Astrocyte of the spinal cord (primary cell): Measurements from ENCODE around the gene SH3RF3.

Experiments used
- DNase-seq: peaks from one replicate; pipeline ENCODE4 v3.0.0; 2011; ENCODE audit warnings: low read depth, low spot score
- H3K4me3 ChIP-seq: 2 replicates; pipeline ENCODE4 v1.5.1; 2011; ENCODE audit warnings: low read depth, mild to moderate bottlenecking, low read length, moderate library complexity
- CTCF ChIP-seq: IDR thresholded peaks from 2 replicates; pipeline ENCODE4 v1.5.1; 2012; ENCODE audit warnings: low read depth, mild to moderate bottlenecking, low read length, inconsistent platforms
- in situ Hi-C: cut with HindIII; loops from 2 replicates; pipeline ENCODE4 v1.10.0; 2017; ENCODE audit warnings: low sequenced_read_pairs

SH3RF3 gene

DNA sequence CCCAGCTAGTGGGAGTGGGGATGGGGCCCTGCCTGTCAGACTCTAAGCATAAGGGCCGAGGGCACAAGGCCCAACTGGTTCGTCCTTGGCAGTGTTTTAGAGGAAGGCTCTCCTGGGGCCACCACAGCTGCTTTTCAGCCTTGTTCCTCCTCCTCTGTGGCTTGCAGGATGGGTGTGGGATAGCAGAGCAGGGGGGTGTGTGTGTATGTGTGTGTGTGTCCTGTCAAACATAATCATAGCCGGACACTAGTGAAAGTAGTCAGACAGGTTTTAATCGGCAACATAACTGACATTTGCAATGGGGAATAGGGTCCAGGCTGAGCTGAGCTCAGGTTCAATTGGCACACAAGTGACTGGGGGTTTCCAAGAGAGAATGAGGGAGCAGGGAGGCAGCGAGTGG lies 370.6 kb downstream of the SH3RF3 start:
- in situ Hi-C loops: no loop called here
- DNase-seq: no peak
- no peak for TF ChIP-seq CTCF
- H3K4me3 ChIP-seq: no peak overlapping the region

DNA sequence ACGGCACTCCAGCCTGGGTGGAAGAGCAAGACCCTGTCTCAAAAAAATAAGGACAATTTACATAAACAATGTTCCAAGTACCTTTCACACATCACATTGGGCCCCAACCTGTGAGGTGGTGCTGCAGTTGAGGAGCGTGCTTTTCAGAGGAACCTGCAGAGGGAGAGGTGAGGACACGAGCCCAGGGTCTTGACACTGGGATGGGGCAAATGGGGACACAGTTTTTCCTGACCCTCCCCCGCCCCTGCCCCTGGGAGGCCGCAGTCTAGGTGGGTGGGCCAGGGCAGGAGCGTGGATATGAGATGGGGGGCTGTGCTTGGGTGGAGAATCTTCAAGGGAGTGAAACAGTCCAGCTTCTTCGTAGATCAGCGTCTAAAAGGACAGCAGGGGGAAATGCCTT lies 371.9 kb downstream of the SH3RF3 start:
- no peak for TF ChIP-seq CTCF
- in situ Hi-C loops: no loop called here
- DNase-seq: no peak
- no peak overlapping the region for H3K4me3 ChIP-seq

DNA sequence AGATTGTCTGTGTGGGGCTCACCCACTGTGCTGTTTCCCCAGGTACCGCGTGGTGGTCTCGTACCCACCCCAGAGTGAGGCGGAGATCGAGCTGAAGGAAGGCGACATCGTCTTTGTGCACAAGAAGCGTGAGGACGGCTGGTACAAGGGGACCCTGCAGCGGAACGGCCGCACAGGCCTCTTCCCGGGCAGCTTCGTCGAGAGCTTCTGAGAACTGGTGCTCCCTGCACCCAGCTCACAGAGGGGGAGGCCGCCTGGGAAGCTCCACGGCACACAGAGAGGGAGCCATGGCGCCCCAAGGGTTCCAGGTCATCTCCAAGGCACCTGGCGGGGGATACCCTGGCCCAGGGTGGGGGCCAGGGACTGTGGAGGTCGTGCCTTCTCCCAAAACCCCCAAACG lies 372.5 kb downstream of the SH3RF3 start:
- in situ Hi-C loops: no loop called here
- no peak overlapping the region for H3K4me3 ChIP-seq
- TF ChIP-seq CTCF: no peak
- no peak for DNase-seq

DNA sequence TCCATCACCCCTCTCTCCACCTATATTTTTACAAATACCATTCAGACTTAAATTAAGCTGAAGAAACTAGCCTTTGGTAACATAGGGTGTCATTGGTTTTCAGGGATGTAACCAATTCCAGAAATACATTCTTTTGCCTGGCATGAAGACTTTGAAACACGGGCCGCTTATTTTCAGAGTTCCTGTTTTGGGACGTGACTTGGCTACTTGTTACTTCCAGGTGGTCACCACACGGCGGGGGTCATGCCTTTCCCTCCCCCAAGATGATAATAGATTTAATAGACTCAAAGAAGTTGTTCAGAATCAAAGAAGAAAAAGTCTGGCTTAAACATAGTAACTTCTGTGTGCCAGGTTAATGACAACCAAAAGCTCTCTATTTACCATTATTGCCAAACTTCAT lies 374.2 kb downstream of the SH3RF3 start:
- no peak for TF ChIP-seq CTCF
- in situ Hi-C loops: no loop called here
- no peak for DNase-seq
- H3K4me3 ChIP-seq: no peak overlapping the region

DNA sequence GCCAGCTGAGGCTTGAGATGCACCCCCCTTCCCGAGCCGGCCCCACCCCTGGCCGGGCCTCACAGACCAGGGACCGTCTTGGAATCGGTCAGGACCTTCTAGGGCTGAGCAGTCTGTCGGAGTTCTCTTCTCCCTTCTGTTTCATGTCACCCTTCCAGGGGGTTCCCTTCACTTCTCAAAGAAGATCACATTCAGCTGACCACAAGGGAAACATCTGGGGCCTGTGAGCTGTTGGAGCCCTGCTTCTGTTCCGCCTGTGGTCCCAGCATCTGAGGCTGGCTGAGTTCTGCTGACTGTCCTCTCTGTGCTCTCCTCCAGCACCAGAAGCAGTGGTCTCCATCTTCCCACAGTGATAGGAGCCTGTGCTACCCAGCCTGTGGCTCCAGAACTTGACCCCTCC lies 378.2 kb downstream of the SH3RF3 start:
- DNase-seq: no peak
- in situ Hi-C loops: no loop called here
- TF ChIP-seq CTCF: no peak
- no peak overlapping the region for H3K4me3 ChIP-seq

GRCh38 chr2:109507828-109508227 lies 378.8 kb downstream of the SH3RF3 start:
- TF ChIP-seq CTCF: no peak
- H3K4me3 ChIP-seq: no peak overlapping the region
- no peak for DNase-seq
- in situ Hi-C loops: no loop called here

- in situ Hi-C loops: no loop called here
- no peak for DNase-seq
- H3K4me3 ChIP-seq: no peak overlapping the region
- no peak for TF ChIP-seq CTCF
These were observed 379.6 kb downstream of the SH3RF3 start for GRCh38 chr2:109508556-109508955.
